SU-DHL-6 (cell line): ENCODE data around the gene ERN2.

Source experiments
- H2AFZ ChIP-seq: fragments of 200-600 bp; sonication (generic); 2 replicates; pipeline ENCODE4 v1.6.1; 2014; ENCODE audit warnings: low read depth, mild to moderate bottlenecking, moderate library complexity, mixed read lengths, antibody characterized with exemption, low read length; ENCODE audit not compliant: severe bottlenecking
- H3F3A ChIP-seq: fragments of 200-600 bp; shearing (Covaris generic); 2 replicates; pipeline ENCODE4 v1.6.0; 2016; ENCODE audit warnings: antibody characterized with exemption, mild to moderate bottlenecking; ENCODE audit not compliant: insufficient read depth
- H3K27ac ChIP-seq: fragments of 200-600 bp; sonication (generic); 2 replicates; pipeline ENCODE4 v1.5.1; 2016; ENCODE audit warnings: low read depth, mild to moderate bottlenecking, low read length, moderate library complexity, mixed read lengths
- H3K27me3 ChIP-seq: fragments of 200-600 bp; sonication (generic), shearing (Covaris generic); 2 replicates; pipeline ENCODE4 v1.6.0; 2014; ENCODE audit warnings: mild to moderate bottlenecking, low read length
- H3K36me3 ChIP-seq: fragments of 200-600 bp; sonication (generic); 2 replicates; pipeline ENCODE4 v1.6.1; 2014; ENCODE audit warnings: mild to moderate bottlenecking, low read length, mixed read lengths
- H3K4me2 ChIP-seq: fragments of 300-600, 200-600 bp; shearing (Covaris generic), sonication (generic); 2 replicates; pipeline ENCODE4 v1.6.0; 2014; ENCODE audit warnings: low read length, low read depth, mild to moderate bottlenecking; ENCODE audit not compliant: poor library complexity, severe bottlenecking
- H3K4me3 ChIP-seq: fragments of 200-600 bp; sonication (generic); 2 replicates; pipeline ENCODE4 v1.5.1; 2014; ENCODE audit warnings: antibody characterized with exemption, low read length, mild to moderate bottlenecking, mixed read lengths; ENCODE audit not compliant: insufficient read depth, poor library complexity, severe bottlenecking
- H3K79me2 ChIP-seq: fragments of 200-600 bp; sonication (generic); 2 replicates; pipeline ENCODE4 v1.6.1; 2014; ENCODE audit warnings: mild to moderate bottlenecking, low read length, moderate library complexity; ENCODE audit not compliant: insufficient read depth
- H3K9ac ChIP-seq: fragments of 200-600 bp; sonication (generic); 2 replicates; pipeline ENCODE4 v1.7.0; 2014; ENCODE audit warnings: mild to moderate bottlenecking, low read length
- H3K9me2 ChIP-seq: fragments of 200-600 bp; sonication (generic); replicated peaks from 2 replicates; pipeline ENCODE4 v1.6.1; 2014; ENCODE audit warnings: low read length; ENCODE audit not compliant: insufficient read depth
- H3K9me3 ChIP-seq: fragments of 200-600 bp; sonication (generic); 2 replicates; pipeline ENCODE4 v1.6.1; 2014; ENCODE audit warnings: low read length, mixed read lengths; ENCODE audit not compliant: insufficient read depth
- H4K20me1 ChIP-seq: fragments of 200-600 bp; sonication (generic); 2 replicates; pipeline ENCODE4 v1.6.1; 2014; ENCODE audit warnings: low read depth, mild to moderate bottlenecking, antibody characterized with exemption, low read length, moderate library complexity, mixed read lengths
- EZH2phosphoT487 ChIP-seq: fragments of 200-600 bp; sonication (generic), shearing (Covaris generic); conservative IDR thresholded peaks from 2 replicates; pipeline ENCODE4 v1.6.1; 2018; ENCODE audit warnings: mild to moderate bottlenecking, antibody characterized with exemption, low read length, moderate library complexity, mixed read lengths
- TF ChIP-seq, protein P1 (sequence below): fragments of 200-600 bp; sonication (generic); IDR thresholded peaks from one replicate; pipeline ENCODE4 v1.5.1; 2017; ENCODE audit warnings: antibody characterized with exemption, mild to moderate bottlenecking, low read length, moderate library complexity; ENCODE audit not compliant: insufficient read depth, poor library complexity, severe bottlenecking

Gene ERN2

GRCh38 chr16:23640931-23641765 is 71.9 kb downstream of the ERN2 start, which contains the start of the genes DCTN5 and PALB2:
Gene DCTN5, plus strand, starts transcription at chr16:23641466. Its CDS starts 77 bp downstream, at chr16:23641543.
Gene PALB2, minus strand, starts transcription at chr16:23641310. Its CDS starts 153 bp downstream, at chr16:23641157.
- Histone ChIP-seq H4K20me1 (no peaks in the 10 kb centered on the region), H3K79me2 (peaks cover 66% of the 10 kb centered on the region), H3K27ac (peak within 1 kb of the TSS; percentile 83)

DNA sequence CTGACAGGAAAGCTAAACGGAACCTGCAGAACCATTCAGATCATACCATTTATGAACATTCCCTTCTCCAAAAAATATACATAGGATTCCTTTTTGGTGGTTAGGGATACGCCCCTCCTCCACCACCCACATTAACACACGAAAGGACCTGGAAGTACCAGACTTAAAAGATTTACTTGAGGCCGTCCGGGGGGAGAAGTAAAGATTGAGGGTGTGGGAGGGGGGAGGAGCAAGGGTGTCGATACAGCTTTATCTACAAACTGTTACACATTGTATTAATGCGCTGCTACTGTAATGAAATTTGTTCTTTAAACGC is 72.4 kb downstream of the ERN2 start:
- no peaks in the 10 kb centered on the region for H3K9me2 ChIP-seq
- H3K27ac ChIP-seq, result peak overlapping the region; percentile 47
- H3K4me2 ChIP-seq, result peak overlapping the region; percentile 69
- H4K20me1 ChIP-seq, result no peaks in the 10 kb centered on the region
- H3K9ac ChIP-seq, result peak overlapping the region; percentile 99
- H3K4me3 ChIP-seq, result peak overlapping the region; percentile 100
- H3K9me3 ChIP-seq, result no peaks in the 10 kb centered on the region
- H3K36me3 ChIP-seq, result peaks cover 11% of the 10 kb centered on the region; the same call in 1 of the 2 replicates
- no peak for TF ChIP-seq EZH2phosphoT487
- TF ChIP-seq, protein P1, sequence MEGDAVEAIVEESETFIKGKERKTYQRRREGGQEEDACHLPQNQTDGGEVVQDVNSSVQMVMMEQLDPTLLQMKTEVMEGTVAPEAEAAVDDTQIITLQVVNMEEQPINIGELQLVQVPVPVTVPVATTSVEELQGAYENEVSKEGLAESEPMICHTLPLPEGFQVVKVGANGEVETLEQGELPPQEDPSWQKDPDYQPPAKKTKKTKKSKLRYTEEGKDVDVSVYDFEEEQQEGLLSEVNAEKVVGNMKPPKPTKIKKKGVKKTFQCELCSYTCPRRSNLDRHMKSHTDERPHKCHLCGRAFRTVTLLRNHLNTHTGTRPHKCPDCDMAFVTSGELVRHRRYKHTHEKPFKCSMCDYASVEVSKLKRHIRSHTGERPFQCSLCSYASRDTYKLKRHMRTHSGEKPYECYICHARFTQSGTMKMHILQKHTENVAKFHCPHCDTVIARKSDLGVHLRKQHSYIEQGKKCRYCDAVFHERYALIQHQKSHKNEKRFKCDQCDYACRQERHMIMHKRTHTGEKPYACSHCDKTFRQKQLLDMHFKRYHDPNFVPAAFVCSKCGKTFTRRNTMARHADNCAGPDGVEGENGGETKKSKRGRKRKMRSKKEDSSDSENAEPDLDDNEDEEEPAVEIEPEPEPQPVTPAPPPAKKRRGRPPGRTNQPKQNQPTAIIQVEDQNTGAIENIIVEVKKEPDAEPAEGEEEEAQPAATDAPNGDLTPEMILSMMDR, result no peak
- H3K27me3 ChIP-seq, result no peaks in the 10 kb centered on the region
- H3F3A ChIP-seq, result peaks cover 9% of the 10 kb centered on the region; the same call in 1 of the 2 replicates
- peaks cover 60% of the 10 kb centered on the region for H3K79me2 ChIP-seq
- peak overlapping the region; percentile 11 for H2AFZ ChIP-seq

More at GRCh38 chr16:23640931-23641765, 71.9 kb downstream of the ERN2 start, which contains the start of the genes DCTN5 and PALB2:
- TF ChIP-seq, protein P1, result no peak
- no peak for TF ChIP-seq EZH2phosphoT487
- Histone ChIP-seq H3F3A (peaks cover 9% of the 10 kb centered on the region; the same call in 1 of the 2 replicates), H3K36me3 (peaks cover 11% of the 10 kb centered on the region; the same call in 1 of the 2 replicates), H3K4me2 (peak within 1 kb of the TSS; percentile 88), H3K9ac (peak within 1 kb of the TSS; percentile 99), H3K9me2 (no peaks in the 10 kb centered on the region), H3K27me3 (no peaks in the 10 kb centered on the region), H3K4me3 (peak within 1 kb of the TSS; percentile 100), H3K9me3 (no peaks in the 10 kb centered on the region), H2AFZ (peak within 1 kb of the TSS; percentile 74)
